CD4-positive, alpha-beta memory T cell (primary cell): ENCODE measurements around the gene CAPZB. TPM values are rescaled to one million over a fixed set of nuclear protein-coding genes. Genes with fewer than 3 reads are reported as not detected.

Experiments
- CTCF ChIA-PET: fragments of 350-600 bp; sonication (Branson Sonifier 250); formaldehyde crosslinking; loops from one replicate; lab custom pipeline; 2021; ENCODE audit warnings: inconsistent platforms; ENCODE audit not compliant: partially characterized antibody; lab: Charles Lee
- POLR2A ChIA-PET: fragments of 350-600 bp; sonication (Branson Sonifier 250); formaldehyde crosslinking; loops from one replicate; lab custom pipeline; 2021; ENCODE audit not compliant: partially characterized antibody; lab: Charles Lee
- DNase-seq, 5 donors: peaks; one replicate each; pipeline versions ENCODE4 v3.0.0 to v3.0.0-alpha.2; 2020 to 2022; ENCODE audit warnings: mixed read lengths in 1 of 5
- H3K27ac ChIP-seq: one replicate; pipeline ENCODE4 v1.7.0; 2013; ENCODE audit warnings: low read depth, low read length
- H3K27me3 ChIP-seq: 2 replicates; pipeline ENCODE4 v1.7.0; 2013; ENCODE audit warnings: mild to moderate bottlenecking, low read length, moderate library complexity; ENCODE audit not compliant: insufficient read depth
- H3K36me3 ChIP-seq: 2 replicates; pipeline ENCODE4 v1.7.0; 2013; ENCODE audit warnings: mild to moderate bottlenecking, low read length, moderate library complexity; ENCODE audit not compliant: insufficient read depth
- H3K4me1 ChIP-seq: 2 replicates; pipeline ENCODE4 v1.7.0; 2013; ENCODE audit warnings: mild to moderate bottlenecking, low read length, moderate library complexity; ENCODE audit not compliant: insufficient read depth
- H3K4me3 ChIP-seq, 2 donors: one replicate each; pipeline ENCODE4 v1.7.0; 2013; ENCODE audit warnings: low read length in 2 of 2, mild to moderate bottlenecking in 1 of 2
- H3K9me3 ChIP-seq, 2 donors: one replicate each; pipeline ENCODE4 v1.7.0; 2013; ENCODE audit warnings: low read length in 2 of 2, control low read depth in 1 of 2; ENCODE audit not compliant: control insufficient read depth in 1 of 2
- H3K27ac Mint-ChIP-seq, 7 donors: one replicate each; pipeline ENCODE4 v1.8.0; 2020 to 2021; ENCODE audit warnings: mixed read lengths in 7 of 7, mild to moderate bottlenecking in 6 of 7, inconsistent platforms in 3 of 7, moderate library complexity in 3 of 7
- H3K27me3 Mint-ChIP-seq, 2 donors: one replicate each; pipeline ENCODE4 v1.8.0; 2020 to 2021; ENCODE audit warnings: mixed read lengths in 2 of 2
- H3K36me3 Mint-ChIP-seq, 2 donors: one replicate each; pipeline ENCODE4 v1.8.0; 2020 to 2021; ENCODE audit warnings: mixed read lengths in 2 of 2, inconsistent platforms in 1 of 2, mild to moderate bottlenecking in 1 of 2
- H3K4me1 Mint-ChIP-seq, 4 donors: one replicate each; pipeline ENCODE4 v1.8.0; 2020 to 2021; ENCODE audit warnings: mixed read lengths in 4 of 4, mild to moderate bottlenecking in 1 of 4
- H3K4me3 Mint-ChIP-seq, 8 donors: one replicate each; pipeline ENCODE4 v1.8.0; 2020 to 2021; ENCODE audit warnings: mixed read lengths in 8 of 8, mild to moderate bottlenecking in 7 of 8, moderate library complexity in 6 of 8, inconsistent platforms in 3 of 8
- H3K9me3 Mint-ChIP-seq, 8 donors: one replicate each; pipeline ENCODE4 v1.8.0; 2020 to 2021; ENCODE audit warnings: mixed read lengths in 8 of 8, mild to moderate bottlenecking in 5 of 8, inconsistent platforms in 3 of 8, moderate library complexity in 1 of 8
- intact Hi-C: fragments of 100-400 bp; cut with micrococcal nuclease; formaldehyde crosslinking; loops from one replicate; pipeline ENCODE4 v1.15.1; 2023
- polyA plus RNA-seq, 2 donors: library from polyadenylated mRNA; unstranded; fragments of 300-500 nt; fragmentation: Illumina TruSeq; gene quantifications; one replicate each; pipeline ENCODE4 v1.2.3, GENCODE V29; 2021
- total RNA-seq, 2 experiments: library from RNA; stranded (reverse); gene quantifications; one replicate each; pipeline ENCODE4 v1.2.3, GENCODE V29; 2021

Gene CAPZB
- total and polyA plus RNA-seq, 4 experiments from 2014 or later, result 244 to 602 (median 346) TPM

DNA sequence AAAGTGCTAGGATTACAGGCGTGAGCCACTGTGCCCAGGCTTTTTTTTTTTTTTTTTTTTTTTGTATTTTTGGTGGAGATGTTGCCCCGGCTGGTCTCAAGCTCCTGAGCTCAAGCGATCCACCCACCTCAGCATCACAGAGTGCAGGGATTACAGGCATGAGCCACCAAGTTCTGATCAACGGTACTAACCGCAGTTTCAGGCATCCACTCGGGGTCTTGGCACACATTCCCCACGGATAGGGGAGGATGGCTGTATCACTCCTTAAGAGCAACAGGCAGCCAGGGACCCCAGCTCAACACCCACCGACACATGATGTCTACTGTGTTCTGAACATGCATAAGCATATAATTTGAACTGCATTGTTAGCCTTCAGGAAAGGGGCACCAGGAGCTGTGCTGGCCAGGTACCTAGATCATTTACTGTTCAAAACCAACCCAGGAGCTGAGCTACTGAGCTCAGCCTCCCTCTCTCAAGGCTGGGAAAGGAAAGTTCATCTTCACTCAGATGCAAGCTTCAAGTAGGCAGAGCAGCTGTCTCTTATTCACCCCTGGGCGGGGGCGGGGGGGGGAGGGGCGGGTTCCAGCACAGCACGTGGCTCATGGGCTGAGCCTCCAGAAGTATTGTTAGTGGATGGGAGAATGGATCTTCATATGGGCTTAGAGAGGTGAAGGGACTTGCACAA is 24.7 kb downstream of the CAPZB start:
- DNase-seq, result no peak
- peaks cover 73 to 95% (median 84%) of the 10 kb centered on the region in 4 donors for H3K4me1 Mint-ChIP-seq
- no peaks in the 10 kb centered on the region for H3K36me3 ChIP-seq
- H3K4me3 Mint-ChIP-seq, result peak overlapping the region in 7 of 8 donors; percentile 52 to 86 (median 79)
- peak overlapping the region; percentile 52 for H3K27ac ChIP-seq
- peaks cover 15 to 27% of the 10 kb centered on the region in 2 donors for H3K36me3 Mint-ChIP-seq
- H3K27ac Mint-ChIP-seq, result peak overlapping the region; percentile 89 to 96 (median 93)
- ChIA-PET POLR2A (interaction anchor here (1.0 to 25.1 kb wide), 7 partner anchors 8 to 209 kb away, joined by 3 to 734 read pairs (median 5); partner anchors contain the start of genes CAPZB, EMC1 and MRTO4), CTCF (interaction anchor here (0.7 to 3.0 kb wide), 10 partner anchors 12 to 122 kb away, joined by 3 to 14 read pairs (median 4); no protein-coding TSS in a partner anchor)
- peaks cover 99% of the 10 kb centered on the region for H3K4me1 ChIP-seq
- no peaks in the 10 kb centered on the region for H3K27me3 ChIP-seq
- no peaks in the 10 kb centered on the region for H3K9me3 Mint-ChIP-seq
- no peaks in the 10 kb centered on the region for H3K9me3 ChIP-seq
- intact Hi-C loops, result no loop called here
- H3K27me3 Mint-ChIP-seq, result no peaks in the 10 kb centered on the region
- no peak overlapping the region for H3K4me3 ChIP-seq

DNA sequence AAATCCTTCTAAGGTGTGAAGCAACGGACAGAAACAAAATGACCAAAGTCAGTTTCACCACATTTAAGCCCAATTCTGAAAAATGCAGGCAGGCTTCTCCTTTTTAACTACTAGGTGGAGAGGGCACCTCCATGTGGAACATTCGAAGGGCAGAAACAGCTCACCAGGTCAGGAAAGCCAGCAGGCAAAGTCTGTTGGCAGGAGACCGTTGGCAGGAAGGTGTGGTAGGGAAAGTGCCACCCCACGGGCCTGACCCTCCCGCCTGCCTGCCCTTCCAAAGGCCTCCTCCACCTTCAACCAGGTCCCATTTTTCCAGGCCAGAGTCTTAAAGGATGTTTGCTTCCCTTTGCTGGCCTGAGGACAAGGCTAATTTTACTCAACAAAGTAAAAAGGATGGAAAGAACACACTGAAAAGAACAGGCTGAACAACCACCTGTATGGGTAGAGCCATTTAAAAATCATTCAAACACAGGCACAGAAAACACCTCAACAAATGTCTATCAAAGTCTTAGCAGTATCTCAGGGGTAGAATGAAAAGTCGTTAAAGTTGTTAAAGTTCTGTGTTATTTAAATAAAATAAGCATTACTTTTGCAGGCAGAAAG is 26.4 kb downstream of the CAPZB start:
- Mint-ChIP-seq H3K4me3 (peak overlapping the region; percentile 65 to 86 (median 80)), H3K27me3 (no peaks in the 10 kb centered on the region), H3K27ac (peak overlapping the region; percentile 90 to 96 (median 93)), H3K36me3 (peaks cover 6 to 16% of the 10 kb centered on the region in 2 donors), H3K4me1 (peaks cover 76 to 95% (median 85%) of the 10 kb centered on the region in 4 donors), H3K9me3 (no peaks in the 10 kb centered on the region)
- Histone ChIP-seq H3K4me3 (peak overlapping the region; percentile 20 to 37), H3K4me1 (peaks cover 99% of the 10 kb centered on the region), H3K27ac (peak overlapping the region; percentile 52), H3K36me3 (no peaks in the 10 kb centered on the region), H3K9me3 (no peaks in the 10 kb centered on the region), H3K27me3 (no peaks in the 10 kb centered on the region)
- DNase-seq, result no peak
- ChIA-PET CTCF (interaction anchor here (2.6 kb wide), 1 partner anchor 21 kb away, joined by 8 read pairs; no protein-coding TSS in a partner anchor), POLR2A (interaction anchor here (1.0 to 25.1 kb wide), 2 partner anchors 11 to 20 kb away, joined by 3 to 734 read pairs; partner anchors contain the start of gene CAPZB)
- intact Hi-C loops, result no loop called here

DNA sequence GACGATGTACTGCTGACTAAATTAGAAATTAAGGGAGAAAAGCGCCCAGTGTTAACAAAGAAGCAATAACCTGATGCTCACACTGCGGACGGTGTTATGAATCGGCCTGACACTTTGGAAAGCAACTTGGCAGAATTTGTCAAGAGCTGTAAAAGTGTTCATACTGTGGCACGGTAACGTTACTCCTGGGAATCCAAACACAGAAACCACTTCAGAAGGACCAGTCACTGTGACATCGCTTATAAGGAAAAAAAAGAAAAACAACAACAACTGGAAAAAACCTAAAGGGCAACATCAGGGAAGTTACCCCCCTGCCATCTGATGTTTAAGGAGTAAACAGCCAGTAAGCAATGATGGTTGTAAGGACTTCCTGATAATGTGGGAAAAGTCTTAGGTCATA is 27.7 kb downstream of the CAPZB start:
- Mint-ChIP-seq H3K27ac (peak overlapping the region; percentile 73 to 93 (median 90)), H3K4me3 (peak overlapping the region; percentile 13 to 79 (median 53)), H3K4me1 (peaks cover 68 to 95% (median 80%) of the 10 kb centered on the region in 4 donors), H3K27me3 (no peaks in the 10 kb centered on the region), H3K9me3 (no peaks in the 10 kb centered on the region), H3K36me3 (peaks cover 3 to 9% of the 10 kb centered on the region in 2 donors)
- CTCF ChIA-PET, result interaction anchor here (1.1 to 2.6 kb wide), 3 partner anchors 12 to 124 kb away, joined by 3 to 8 read pairs (median 3); no protein-coding TSS in a partner anchor
- no peak for DNase-seq
- no peak overlapping the region for H3K4me3 ChIP-seq
- POLR2A ChIA-PET, result interaction anchor here (1.0 to 25.1 kb wide), 3 partner anchors 9 to 140 kb away, joined by 3 to 734 read pairs (median 5); partner anchors contain the start of gene CAPZB
- intact Hi-C loops, result no loop called here
- no peaks in the 10 kb centered on the region for H3K36me3 ChIP-seq
- no peaks in the 10 kb centered on the region for H3K9me3 ChIP-seq
- H3K27ac ChIP-seq, result peak overlapping the region; percentile 12
- H3K27me3 ChIP-seq, result no peaks in the 10 kb centered on the region
- peaks cover 99% of the 10 kb centered on the region for H3K4me1 ChIP-seq

GRCh38 chr1:19456968-19457441 is 28.3 kb downstream of the CAPZB start:
- Mint-ChIP-seq H3K9me3 (no peaks in the 10 kb centered on the region), H3K4me3 (peak overlapping the region in 7 of 8 donors; percentile 36 to 79 (median 62)), H3K27me3 (no peaks in the 10 kb centered on the region), H3K4me1 (peaks cover 70 to 97% (median 81%) of the 10 kb centered on the region in 4 donors), H3K27ac (peak overlapping the region; percentile 73 to 93 (median 90)), H3K36me3 (peaks cover 3 to 10% of the 10 kb centered on the region in 2 donors)
- intact Hi-C loops, result no loop called here
- DNase-seq, result no peak
- Histone ChIP-seq H3K36me3 (no peaks in the 10 kb centered on the region), H3K4me3 (no peak overlapping the region), H3K9me3 (no peaks in the 10 kb centered on the region), H3K27ac (peak overlapping the region; percentile 12), H3K27me3 (no peaks in the 10 kb centered on the region), H3K4me1 (peaks cover 99% of the 10 kb centered on the region)
- POLR2A ChIA-PET, result interaction anchor here (0.9 to 25.1 kb wide), 4 partner anchors 9 to 140 kb away, joined by 3 to 734 read pairs (median 4); partner anchors contain the start of gene CAPZB
- CTCF ChIA-PET, result interaction anchor here (2.6 kb wide), 1 partner anchor 19 kb away, joined by 8 read pairs; no protein-coding TSS in a partner anchor

DNA sequence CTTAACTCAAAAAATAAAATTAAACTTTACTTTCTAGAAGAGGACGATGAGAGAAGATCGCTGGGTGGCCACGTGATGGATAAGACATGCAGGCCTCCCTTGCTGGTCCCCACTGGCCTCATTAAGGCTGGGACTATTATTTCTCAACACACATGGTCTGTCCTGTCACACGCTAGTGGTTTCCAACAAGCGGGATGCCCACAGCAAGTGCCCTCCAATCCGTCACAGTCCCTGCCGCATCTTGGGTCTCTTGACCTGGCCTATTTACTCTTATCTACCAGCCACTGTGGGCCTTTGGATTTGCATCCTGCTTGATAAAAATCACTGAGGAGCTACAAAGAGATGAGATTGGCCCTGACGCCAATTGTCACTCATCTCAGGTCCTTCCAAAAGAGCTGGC is 30.0 kb downstream of the CAPZB start:
- Mint-ChIP-seq H3K36me3 (peaks cover 3 to 14% of the 10 kb centered on the region in 2 donors), H3K27ac (peak overlapping the region; percentile 87 to 93 (median 90)), H3K9me3 (no peaks in the 10 kb centered on the region), H3K27me3 (no peaks in the 10 kb centered on the region), H3K4me1 (peaks cover 70 to 97% (median 82%) of the 10 kb centered on the region in 4 donors), H3K4me3 (peak overlapping the region; percentile 1 to 79 (median 64))
- CTCF ChIA-PET, result interaction anchor here (1.3 to 3.1 kb wide), 3 partner anchors 22 to 65 kb away, joined by 3 to 14 read pairs (median 7); no protein-coding TSS in a partner anchor
- no peaks in the 10 kb centered on the region for H3K9me3 ChIP-seq
- no peak overlapping the region for H3K4me3 ChIP-seq
- peaks cover 97% of the 10 kb centered on the region for H3K4me1 ChIP-seq
- H3K36me3 ChIP-seq, result no peaks in the 10 kb centered on the region
- intact Hi-C loops, result no loop called here
- DNase-seq, result no peak
- H3K27ac ChIP-seq, result no peak overlapping the region
- POLR2A ChIA-PET, result interaction anchor here (1.1 to 25.1 kb wide), 4 partner anchors 9 to 23 kb away, joined by 4 to 734 read pairs (median 5); partner anchors contain the start of gene CAPZB
- no peaks in the 10 kb centered on the region for H3K27me3 ChIP-seq

DNA sequence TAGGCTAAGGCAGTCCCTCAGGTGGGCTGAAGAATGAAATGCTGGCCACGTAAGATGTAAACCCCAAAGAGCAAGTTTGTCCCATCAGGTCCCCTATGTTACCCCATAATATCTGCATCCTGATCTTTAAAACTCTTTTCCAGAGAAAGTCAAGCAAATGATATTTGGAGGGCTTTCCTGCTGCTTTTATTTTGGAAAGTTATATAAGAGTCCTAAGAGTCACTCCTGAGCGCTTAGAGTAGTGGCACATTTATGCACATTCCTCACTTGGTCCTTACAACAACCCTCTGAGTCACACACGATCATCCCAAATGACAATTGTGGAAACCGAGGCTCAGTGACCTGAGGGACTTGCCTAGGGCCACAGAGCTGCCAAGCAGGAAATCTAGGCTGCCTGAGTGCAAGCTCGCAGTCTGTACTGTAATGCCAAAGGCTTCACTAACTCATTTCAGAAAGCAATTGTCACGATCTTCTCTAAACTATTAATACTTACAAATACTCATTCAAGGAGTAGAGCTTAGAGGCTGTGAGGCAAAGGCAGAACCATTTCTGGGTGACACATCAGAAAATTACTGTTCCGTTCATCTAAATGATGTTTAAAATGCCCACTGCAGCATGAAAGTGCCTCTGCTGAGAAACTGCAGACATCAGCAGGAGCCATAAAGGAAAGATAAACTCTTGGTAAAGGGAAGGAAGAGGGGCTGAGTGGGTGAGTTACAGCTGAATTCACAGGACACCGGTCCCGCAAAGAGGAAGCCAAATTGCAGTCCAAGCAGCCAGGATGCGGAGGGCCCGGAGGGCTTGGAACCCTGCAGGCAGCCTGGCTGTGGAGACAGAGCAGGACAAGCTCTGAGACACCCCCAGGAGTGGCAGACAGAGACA is 30.8 kb downstream of the CAPZB start:
- H3K4me1 ChIP-seq, result peaks cover 95% of the 10 kb centered on the region
- H3K36me3 ChIP-seq, result no peaks in the 10 kb centered on the region
- Mint-ChIP-seq H3K4me1 (peaks cover 69 to 96% (median 80%) of the 10 kb centered on the region in 4 donors), H3K36me3 (peaks cover 3 to 16% of the 10 kb centered on the region in 2 donors), H3K27me3 (no peaks in the 10 kb centered on the region), H3K27ac (peak overlapping the region; percentile 87 to 93 (median 90)), H3K4me3 (peak overlapping the region; percentile 39 to 79 (median 70)), H3K9me3 (no peaks in the 10 kb centered on the region)
- no peak overlapping the region for H3K4me3 ChIP-seq
- no peaks in the 10 kb centered on the region for H3K9me3 ChIP-seq
- POLR2A ChIA-PET, result interaction anchor here (1.1 to 25.1 kb wide), 4 partner anchors 8 to 24 kb away, joined by 4 to 734 read pairs (median 5); partner anchors contain the start of gene CAPZB
- CTCF ChIA-PET, result interaction anchor here (0.6 to 3.1 kb wide), 5 partner anchors 16 to 127 kb away, joined by 3 to 14 read pairs (median 3); no protein-coding TSS in a partner anchor
- no peak for DNase-seq
- peak overlapping the region; percentile 36 for H3K27ac ChIP-seq
- intact Hi-C loops, result no loop called here
- H3K27me3 ChIP-seq, result no peaks in the 10 kb centered on the region
